GM19324 (cell line): Measurements from ENCODE around the gene PRDX6.
"Not testable (repeated sequence)": the region's sequence is repeated elsewhere in the genome, so short reads cannot be mapped to it uniquely, and the experiment has no call there.

Experiments used
- ATAC-seq: cut with Tn5 transposase; IDR thresholded peaks from one replicate; pipeline ENCODE4 v1.9.1; 2021; ENCODE audit warnings: mild to moderate bottlenecking, moderate library complexity; ENCODE audit not compliant: unreplicated experiment, low FRiP score

The PRDX6 gene

GRCh38 chr1:173464185-173464584 lies 12.9 kb upstream of the PRDX6 start:
- ATAC-seq = not testable (repeated sequence)

- ATAC-seq = no peak
Measured at GRCh38 chr1:173467426-173467825, 9.7 kb upstream of the PRDX6 start.

- ATAC-seq = no peak
Measured at GRCh38 chr1:173469656-173470055, 7.5 kb upstream of the PRDX6 start.

- ATAC-seq = no peak
Measured at GRCh38 chr1:173470608-173471007, 6.5 kb upstream of the PRDX6 start.

GRCh38 chr1:173473599-173474011 lies 3.5 kb upstream of the PRDX6 start:
- ATAC-seq = no peak

GRCh38 chr1:173474097-173474779 lies 2.9 kb upstream of the PRDX6 start:
- no peak for ATAC-seq

GRCh38 chr1:173474780-173475421 lies 2.2 kb upstream of the PRDX6 start:
- ATAC-seq = not testable (repeated sequence)

- ATAC-seq = no peak
Measured at GRCh38 chr1:173475564-173476196, 1.5 kb upstream of the PRDX6 start.

GRCh38 chr1:173476197-173476664 lies 904 bp upstream of the PRDX6 start:
- no peak for ATAC-seq

GRCh38 chr1:173476665-173477285 lies 360 bp upstream of the PRDX6 start:
- peak; percentile 96 for ATAC-seq

- ATAC-seq = no peak
Measured at GRCh38 chr1:173478094-173478674, 1.0 kb downstream of the PRDX6 start.

- ATAC-seq = no peak
Measured at GRCh38 chr1:173479649-173480048, 2.5 kb downstream of the PRDX6 start.

GRCh38 chr1:173481195-173481772 lies 4.1 kb downstream of the PRDX6 start:
- ATAC-seq = no peak

GRCh38 chr1:173482683-173483082 lies 5.5 kb downstream of the PRDX6 start:
- no peak for ATAC-seq

- no peak for ATAC-seq
Measured at GRCh38 chr1:173484276-173484675, 7.1 kb downstream of the PRDX6 start.

GRCh38 chr1:173485401-173485800 lies 8.3 kb downstream of the PRDX6 start:
- ATAC-seq = no peak

- no peak for ATAC-seq
Measured at GRCh38 chr1:173488001-173488400, 10.9 kb downstream of the PRDX6 start.

- ATAC-seq = no peak
Measured at GRCh38 chr1:173489149-173489600, 12.0 kb downstream of the PRDX6 start.

- ATAC-seq = no peak
Measured at GRCh38 chr1:173489929-173490328, 12.8 kb downstream of the PRDX6 start.

GRCh38 chr1:173491508-173491907 lies 14.4 kb downstream of the PRDX6 start:
- ATAC-seq = no peak
